ENCODE results near the gene CGB8.
A peak's percentile ranks its signal among the peaks of the same experiment; 100 is the strongest.
"Not testable (repeated sequence)": the region's sequence is repeated elsewhere in the genome, so short reads cannot be mapped to it uniquely, and the experiment has no call there.

The CGB8 gene

GRCh38 chr19:49064768-49065611 is 16.1 kb upstream of the CGB8 start, which contains the start of gene NTF4:
NTF4 (minus strand) TSS chr19:49064818; CDS start chr19:49061997, 2,821 bp downstream.
- DNase-seq (ENCODE audit: low read depth in 1 of 2, low spot score in 1 of 2), result no peak

- no peak for DNase-seq (ENCODE audit: low read depth in 1 of 2, low spot score in 1 of 2)
Observed at GRCh38 chr19:49064029-49064629, 15.2 kb upstream of the CGB8 start.

- no peak for DNase-seq (ENCODE audit: low read depth in 1 of 2, low spot score in 1 of 2)
Observed at GRCh38 chr19:49061445-49061844, 12.5 kb upstream of the CGB8 start.

GRCh38 chr19:49061000-49061399 is 12.1 kb upstream of the CGB8 start:
- DNase-seq (ENCODE audit: low read depth in 1 of 2, low spot score in 1 of 2), result no peak

- no peak for DNase-seq (ENCODE audit: low read depth in 1 of 2, low spot score in 1 of 2)
Observed at GRCh38 chr19:49059053-49059452, 10.1 kb upstream of the CGB8 start.

- no peak for DNase-seq (ENCODE audit: low read depth in 1 of 2, low spot score in 1 of 2)
Observed at GRCh38 chr19:49058562-49058961, 9.7 kb upstream of the CGB8 start.

- DNase-seq (ENCODE audit: low read depth in 1 of 2, low spot score in 1 of 2), result peak in 1 of 2 donors; percentile 7
Observed at GRCh38 chr19:49057636-49058234, 8.8 kb upstream of the CGB8 start, which contains the start of gene CGB7. CGB7 (minus strand) TSS chr19:49057749; CDS start chr19:49055375, 2,374 bp downstream.

GRCh38 chr19:49056902-49057596 is 8.1 kb upstream of the CGB8 start:
- DNase-seq (ENCODE audit: low read depth in 1 of 2, low spot score in 1 of 2), result not testable (repeated sequence)

- DNase-seq (ENCODE audit: low read depth in 1 of 2, low spot score in 1 of 2), result peak; percentile 26 to 40
Observed at GRCh38 chr19:49056101-49056901, 7.4 kb upstream of the CGB8 start.

GRCh38 chr19:49050376-49051033 is 1.6 kb upstream of the CGB8 start:
- not testable (repeated sequence) for DNase-seq (ENCODE audit: low read depth in 1 of 2, low spot score in 1 of 2)

- DNase-seq (ENCODE audit: low read depth in 1 of 2, low spot score in 1 of 2), result not testable (repeated sequence)
Observed at GRCh38 chr19:49049834-49050233, 923 bp upstream of the CGB8 start.

GRCh38 chr19:49043548-49043947 is 5.4 kb downstream of the CGB8 start, which contains the start of gene CGB5:
CGB5 (plus strand) TSS chr19:49043848; CDS start chr19:49044210, 362 bp downstream.
- not testable (repeated sequence) for DNase-seq (ENCODE audit: low read depth in 1 of 2, low spot score in 1 of 2)

GRCh38 chr19:49042666-49043065 is 6.2 kb downstream of the CGB8 start:
- not testable (repeated sequence) for DNase-seq (ENCODE audit: low read depth in 1 of 2, low spot score in 1 of 2)

GRCh38 chr19:49042177-49042576 is 6.7 kb downstream of the CGB8 start:
- no peak for DNase-seq (ENCODE audit: low read depth in 1 of 2, low spot score in 1 of 2)

- not testable (repeated sequence) for DNase-seq (ENCODE audit: low read depth in 1 of 2, low spot score in 1 of 2)
Observed at GRCh38 chr19:49039736-49040135, 9.2 kb downstream of the CGB8 start.

- DNase-seq (ENCODE audit: low read depth in 1 of 2, low spot score in 1 of 2), result not testable (repeated sequence)
Observed at GRCh38 chr19:49038557-49039276, 10.2 kb downstream of the CGB8 start.

GRCh38 chr19:49038111-49038510 is 10.8 kb downstream of the CGB8 start:
- not testable (repeated sequence) for DNase-seq (ENCODE audit: low read depth in 1 of 2, low spot score in 1 of 2)

- not testable (repeated sequence) for DNase-seq (ENCODE audit: low read depth in 1 of 2, low spot score in 1 of 2)
Observed at GRCh38 chr19:49036815-49037214, 12.1 kb downstream of the CGB8 start, which contains the start of gene CGB1. CGB1 (minus strand) TSS chr19:49036895; CDS start chr19:49036711, 184 bp downstream.
